Epithelial cell of prostate (primary cell): ENCODE results near the gene FZD2.

Experiments used
- DNase-seq: peaks from one replicate; pipeline ENCODE4 v3.0.0-alpha.2; 2011; ENCODE audit warnings: low read depth, low spot score
- H3K27ac ChIP-seq: fragments of 450-650 bp; 2 replicates; pipeline ENCODE4 v1.5.1; 2017; ENCODE audit warnings: mild to moderate bottlenecking

The FZD2 gene

GRCh38 chr17:44602970-44603369, 45.7 kb downstream of the FZD2 start:
- no peak overlapping the region for H3K27ac ChIP-seq
- no peak for DNase-seq

- DNase-seq, result no peak
- no peak overlapping the region for H3K27ac ChIP-seq
Observed at GRCh38 chr17:44604116-44604761, 47.0 kb downstream of the FZD2 start.

GRCh38 chr17:44604768-44605485, 47.6 kb downstream of the FZD2 start:
- H3K27ac ChIP-seq, result no peak overlapping the region
- DNase-seq, result no peak

GRCh38 chr17:44606658-44607057, 49.4 kb downstream of the FZD2 start:
- no peak overlapping the region for H3K27ac ChIP-seq
- no peak for DNase-seq

GRCh38 chr17:44607836-44608690, 50.8 kb downstream of the FZD2 start:
- no peak overlapping the region for H3K27ac ChIP-seq
- no peak for DNase-seq

- no peak overlapping the region for H3K27ac ChIP-seq
- DNase-seq, result no peak
Observed at GRCh38 chr17:44608727-44609435, 51.6 kb downstream of the FZD2 start.

GRCh38 chr17:44610331-44610730, 53.0 kb downstream of the FZD2 start:
- H3K27ac ChIP-seq, result no peak overlapping the region
- no peak for DNase-seq
